HG02943 (cell line): ENCODE results near the gene C8A.

Source experiments
- ATAC-seq: cut with Tn5 transposase; IDR thresholded peaks from one replicate; pipeline ENCODE4 v1.9.1; 2021; ENCODE audit warnings: mild to moderate bottlenecking, low read depth, moderate library complexity; ENCODE audit not compliant: unreplicated experiment

The C8A gene

DNA sequence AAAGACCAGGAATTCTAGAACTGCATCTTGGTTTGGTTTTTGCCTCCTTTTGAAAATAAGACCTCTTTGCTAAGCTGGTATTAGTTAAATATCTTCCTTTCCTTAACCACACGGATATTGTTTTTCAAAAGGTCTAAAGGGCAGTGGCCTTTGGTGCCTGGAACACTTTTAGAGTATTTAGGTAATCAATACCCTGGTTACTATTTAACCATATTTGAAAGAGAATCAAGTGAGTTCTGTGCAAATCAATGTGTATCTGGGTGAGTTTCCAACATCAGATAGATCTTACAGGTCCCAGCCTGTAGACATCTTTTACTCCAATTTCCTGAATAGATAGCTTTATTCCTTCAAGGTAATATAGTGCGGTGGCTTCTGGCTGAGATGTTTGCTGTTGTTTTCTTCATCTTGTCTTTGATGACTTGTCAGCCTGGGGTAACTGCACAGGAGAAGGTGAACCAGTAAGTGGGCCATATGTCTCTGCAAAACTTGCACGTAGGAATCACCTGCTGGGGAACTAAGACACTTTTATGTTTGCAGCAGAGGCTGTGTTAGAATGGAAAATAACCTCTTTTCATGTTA, at the start of gene C8A:
Gene C8A, plus strand, starts transcription at position 277 of the 579 bp plus-strand sequence. Its CDS starts 105 bp downstream, at position 382.
- no peak for ATAC-seq

DNA sequence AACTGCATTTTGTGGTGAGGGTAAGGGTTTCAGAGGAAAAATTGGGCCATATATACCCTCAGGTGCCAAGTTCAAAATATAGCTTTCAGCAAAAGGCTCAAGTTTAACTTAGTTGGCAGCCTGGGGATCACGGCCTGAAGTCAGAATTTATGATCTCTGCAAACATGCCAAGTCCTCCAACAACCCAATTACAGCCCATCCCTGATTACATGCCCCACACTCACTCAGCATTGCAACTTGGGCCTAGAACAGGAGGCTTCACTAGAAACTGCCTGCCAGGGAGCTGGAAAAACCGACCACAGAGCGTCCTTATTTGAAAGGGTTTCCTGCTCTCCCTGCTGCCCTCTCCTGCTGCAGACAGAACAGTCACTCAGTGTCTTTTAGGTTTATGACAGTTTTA, 47.8 kb upstream of the C8A start:
- ATAC-seq, result no peak

DNA sequence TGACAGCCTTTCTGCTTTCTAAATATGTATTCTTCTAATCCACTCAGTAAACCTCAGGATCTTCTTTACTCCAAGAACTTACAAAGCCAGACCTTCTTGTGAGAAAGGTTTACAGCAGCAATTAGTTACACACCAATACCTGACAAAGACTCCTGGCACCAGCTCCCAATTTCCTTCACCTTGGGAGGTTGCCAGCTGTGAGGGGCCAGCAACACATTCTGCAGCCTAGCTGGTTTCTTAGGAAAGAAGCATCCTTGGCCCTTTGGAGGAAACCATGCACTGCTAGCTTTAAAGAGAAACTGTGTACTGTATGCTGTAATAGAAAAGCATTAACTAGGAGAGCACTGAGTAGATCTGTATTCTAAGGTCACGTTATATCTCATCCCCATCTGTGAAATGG, 46.2 kb upstream of the C8A start:
- no peak for ATAC-seq

DNA sequence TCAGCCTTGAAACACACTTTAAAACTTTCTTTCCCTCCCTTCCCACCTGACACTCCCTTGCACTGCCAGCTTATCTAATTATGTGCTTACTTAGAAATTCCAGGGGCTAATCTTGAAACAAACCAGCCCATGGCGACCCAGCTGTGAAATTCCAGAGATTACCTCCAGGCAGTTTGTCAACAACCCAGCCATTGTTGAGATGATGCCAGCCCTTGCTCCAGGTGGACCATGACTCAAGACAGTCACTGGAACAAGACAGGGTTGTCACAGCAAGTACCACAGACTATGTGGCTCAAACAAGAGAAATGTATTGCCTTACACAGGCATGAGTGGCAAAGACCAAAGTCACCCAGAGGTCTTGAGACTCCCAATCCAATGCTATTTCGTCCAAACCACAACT, 43.3 kb upstream of the C8A start:
- ATAC-seq, result no peak

DNA sequence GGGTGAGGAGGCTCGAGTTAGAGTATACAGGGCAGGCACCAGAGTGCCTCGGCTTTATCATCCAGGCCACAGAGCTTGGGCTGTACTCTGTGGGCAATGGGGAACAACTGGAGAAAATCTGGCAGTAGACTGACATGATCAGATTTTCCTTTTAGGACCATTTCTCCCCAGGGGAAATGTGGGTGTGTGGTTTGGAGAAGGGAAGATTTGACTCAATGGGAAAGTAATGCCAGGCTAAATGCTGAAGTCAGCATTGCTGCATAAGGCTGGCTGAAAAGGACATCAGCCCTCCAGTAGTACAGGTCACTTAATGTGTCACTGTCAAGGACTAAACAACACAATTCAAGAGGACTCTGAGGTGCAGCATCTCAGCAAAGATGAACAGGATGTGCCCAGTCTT, 40.4 kb upstream of the C8A start:
- no peak for ATAC-seq

DNA sequence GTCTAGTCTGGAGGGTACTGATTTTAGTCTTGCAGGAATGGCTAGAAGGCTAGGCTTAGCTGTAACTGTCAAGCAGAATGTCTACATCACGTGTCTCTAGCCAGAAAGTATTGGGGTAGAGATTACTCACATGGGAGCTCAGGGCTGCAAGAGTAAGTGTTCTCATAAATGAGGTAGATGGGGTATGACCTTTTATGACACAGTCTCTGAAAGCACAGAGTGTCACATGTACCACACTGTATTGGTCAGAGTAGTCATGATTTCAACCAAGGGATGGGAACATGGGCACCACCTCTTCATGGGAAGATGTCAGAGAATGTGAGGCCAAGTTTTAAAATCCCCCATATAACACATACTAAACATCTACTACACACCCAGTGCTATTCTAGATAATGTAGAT, 38.3 kb upstream of the C8A start:
- ATAC-seq, result no peak

DNA sequence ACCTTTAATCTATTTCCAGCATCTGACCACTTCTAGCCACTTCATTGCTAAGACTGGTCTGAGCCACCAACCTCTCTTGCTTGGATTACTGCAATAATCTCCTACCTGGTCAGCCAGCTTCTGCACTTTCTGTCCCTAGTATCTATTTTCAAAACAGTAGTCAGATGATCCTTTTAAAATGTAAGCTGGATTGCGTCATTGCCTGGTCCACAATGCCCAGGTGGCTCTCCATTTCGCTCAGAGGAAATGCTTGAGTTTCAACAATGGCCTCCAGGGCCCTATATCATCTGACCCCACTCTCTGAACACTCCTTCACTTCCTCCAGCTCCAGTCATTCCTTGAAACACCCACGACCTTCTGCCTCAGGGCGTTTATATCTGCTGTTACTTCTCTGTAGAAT, 37.7 kb upstream of the C8A start:
- ATAC-seq, result no peak

DNA sequence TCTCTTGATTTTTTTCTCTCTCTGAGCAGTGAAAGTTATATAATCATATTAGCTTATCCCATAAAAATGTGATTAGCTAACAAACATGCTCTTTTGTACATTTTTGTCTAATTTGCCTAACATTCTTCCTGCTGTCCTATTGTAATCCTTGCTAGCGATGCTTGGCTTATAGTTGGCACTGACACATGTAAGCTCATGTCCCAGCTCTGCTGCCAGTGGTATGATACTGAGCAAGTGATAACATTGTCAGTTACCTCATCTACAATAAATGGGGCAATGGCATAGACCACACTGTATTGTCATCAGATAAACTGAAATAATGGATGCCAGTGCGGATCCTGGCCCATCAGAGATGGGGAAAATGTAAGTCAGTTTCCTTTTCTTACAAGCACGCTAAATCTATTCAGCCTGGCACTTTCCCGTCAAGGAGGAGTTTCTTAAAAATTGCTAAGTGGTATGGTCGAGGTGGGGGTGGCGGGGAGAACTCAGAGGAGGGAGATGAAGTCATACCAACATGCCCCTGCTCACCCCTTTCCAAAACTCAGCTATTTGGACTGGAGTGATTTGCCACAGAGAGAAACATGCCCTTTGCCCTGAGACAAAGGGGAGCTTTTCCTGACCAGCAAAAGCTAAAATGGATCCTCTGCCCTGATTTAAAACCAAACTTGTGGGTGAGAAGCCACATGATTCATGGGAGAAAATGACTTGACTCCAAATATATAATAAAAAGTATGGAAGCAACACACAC, 36.7 kb upstream of the C8A start:
- no peak for ATAC-seq

DNA sequence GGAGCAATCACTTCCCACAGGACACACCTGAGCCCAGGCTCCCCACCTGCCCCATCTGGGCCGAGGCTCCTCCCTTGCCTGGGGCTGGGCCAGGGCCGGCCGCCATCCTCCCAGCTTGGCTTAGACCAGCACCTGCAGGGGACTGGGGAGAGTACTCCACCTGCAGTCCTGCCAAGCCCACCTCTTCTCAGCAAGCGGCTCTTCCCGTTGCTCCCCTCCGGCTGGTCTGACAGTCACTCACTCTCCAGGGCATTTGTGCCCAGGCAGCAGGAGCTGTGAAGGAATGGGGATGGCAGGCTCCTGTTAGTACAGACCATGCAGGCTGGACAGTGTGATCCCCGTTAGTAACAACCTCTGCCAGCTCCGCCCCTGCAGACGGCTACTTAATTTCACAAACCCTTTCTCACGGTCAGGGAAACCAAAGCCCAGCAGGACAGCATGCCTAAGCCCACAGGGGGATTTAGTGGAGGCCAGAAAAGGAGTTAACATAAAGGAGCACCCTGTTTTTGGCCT, 35.2 kb upstream of the C8A start, which contains the start of gene FYB2:
Gene FYB2, minus strand, starts transcription at position 18 of the 513 bp plus-strand sequence. CDS start 114 bp downstream, outside the sequence.
- ATAC-seq, result no peak

DNA sequence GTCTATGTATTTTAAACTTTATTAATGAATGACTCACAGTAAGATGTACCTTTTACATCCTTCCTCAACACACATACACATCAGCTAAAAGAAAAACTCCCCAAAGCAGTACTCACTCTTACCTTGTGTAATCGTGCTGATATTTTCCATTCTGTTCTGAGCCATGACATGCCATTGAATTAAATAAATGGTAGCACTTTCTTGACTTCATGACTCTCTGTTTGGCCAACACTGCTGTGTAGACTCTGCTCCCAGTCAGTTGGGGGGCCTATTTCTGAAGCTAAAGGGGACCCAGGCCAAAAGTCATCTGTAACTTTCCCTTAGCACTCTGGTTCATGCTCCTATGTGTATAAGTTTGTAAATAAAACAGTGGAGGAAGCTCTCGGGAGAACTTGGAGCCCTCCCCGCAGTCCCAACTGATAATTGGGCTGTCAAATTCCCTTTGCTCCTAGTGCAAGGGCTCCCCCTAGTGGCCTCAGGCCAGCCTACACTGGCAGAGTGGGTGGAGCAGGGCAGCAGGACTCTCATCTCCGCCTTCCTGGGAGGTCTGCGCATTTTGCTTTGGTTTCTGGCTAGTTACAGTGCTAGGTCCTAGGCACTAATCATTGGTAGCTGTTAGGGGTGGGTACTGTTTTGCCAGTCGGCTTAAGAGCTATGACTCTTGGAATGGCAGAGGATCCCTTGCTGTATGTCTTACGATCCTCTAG, 33.7 kb upstream of the C8A start:
- ATAC-seq, result no peak

DNA sequence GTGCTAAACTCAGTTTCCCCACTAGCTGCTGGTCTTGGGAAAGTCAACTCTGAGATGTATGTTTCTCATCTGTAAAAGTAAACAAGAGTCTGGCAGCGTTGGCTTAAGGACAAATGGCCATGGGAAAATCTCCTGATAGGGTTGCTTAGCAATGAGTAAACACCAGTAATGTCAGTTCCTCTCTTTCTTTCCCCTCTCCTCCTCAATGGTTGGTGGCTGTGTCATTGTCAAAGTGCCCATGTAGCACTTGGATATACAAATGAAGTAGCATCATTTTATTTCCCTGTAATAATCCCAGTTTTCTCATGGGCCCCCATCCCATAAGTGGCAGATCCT, 33.2 kb upstream of the C8A start:
- ATAC-seq, result no peak

DNA sequence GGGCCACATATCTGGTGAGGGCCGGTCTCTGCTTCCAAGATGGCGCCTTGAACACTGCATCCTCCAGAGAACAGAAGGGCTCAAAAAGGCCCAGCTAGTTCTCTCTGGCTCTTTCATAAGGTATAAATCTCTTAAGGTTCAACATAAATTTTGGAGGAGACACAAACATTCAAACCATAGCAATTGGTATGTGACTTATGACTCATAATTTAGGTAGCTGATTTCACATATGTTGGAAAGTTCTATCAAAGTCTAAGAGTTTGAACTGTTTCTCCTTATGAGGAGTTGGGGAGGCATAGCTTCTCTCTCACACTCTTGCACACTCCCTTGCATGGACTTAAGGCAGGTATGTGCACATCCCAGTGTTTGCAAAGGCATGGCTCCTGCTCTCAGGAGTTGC, 30.3 kb upstream of the C8A start:
- ATAC-seq, result no peak

DNA sequence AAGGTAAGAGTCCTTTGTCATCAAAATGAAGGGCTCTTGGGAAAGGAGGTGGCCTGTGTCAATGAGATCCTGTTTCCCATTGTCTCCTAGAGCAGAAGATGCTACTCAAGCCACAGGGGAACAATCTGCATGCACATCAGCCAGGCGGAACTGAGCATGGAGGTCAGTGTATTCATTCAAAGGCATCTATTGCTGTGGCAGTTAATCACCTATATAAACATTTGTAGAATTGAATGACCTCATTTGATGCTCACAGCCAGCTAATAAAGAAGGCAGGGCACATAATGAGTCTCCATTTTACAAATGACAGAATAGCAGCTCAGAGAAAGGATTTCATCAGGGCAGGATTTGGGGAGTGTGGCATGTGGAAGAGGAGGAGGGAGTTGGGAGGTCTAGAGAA, 29.7 kb upstream of the C8A start:
- ATAC-seq, result no peak

DNA sequence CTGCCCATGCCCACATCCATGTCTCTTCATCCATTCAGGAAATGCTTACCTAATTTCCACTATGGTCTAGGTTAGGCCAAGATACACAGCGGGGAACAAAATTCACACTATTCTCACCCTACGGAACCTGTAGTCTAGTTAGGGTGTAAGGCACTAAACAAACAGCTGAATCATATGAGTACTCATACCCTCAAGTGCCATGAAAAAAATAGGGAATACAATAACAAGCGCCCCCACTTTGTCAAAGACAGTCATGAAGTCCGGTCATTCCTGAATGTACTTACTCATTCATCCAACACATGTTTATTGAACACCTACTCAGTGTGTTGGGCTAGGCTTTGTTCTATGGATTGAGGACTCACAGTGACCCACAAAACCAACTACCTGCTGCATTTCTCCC, 29.2 kb upstream of the C8A start:
- ATAC-seq, result no peak

DNA sequence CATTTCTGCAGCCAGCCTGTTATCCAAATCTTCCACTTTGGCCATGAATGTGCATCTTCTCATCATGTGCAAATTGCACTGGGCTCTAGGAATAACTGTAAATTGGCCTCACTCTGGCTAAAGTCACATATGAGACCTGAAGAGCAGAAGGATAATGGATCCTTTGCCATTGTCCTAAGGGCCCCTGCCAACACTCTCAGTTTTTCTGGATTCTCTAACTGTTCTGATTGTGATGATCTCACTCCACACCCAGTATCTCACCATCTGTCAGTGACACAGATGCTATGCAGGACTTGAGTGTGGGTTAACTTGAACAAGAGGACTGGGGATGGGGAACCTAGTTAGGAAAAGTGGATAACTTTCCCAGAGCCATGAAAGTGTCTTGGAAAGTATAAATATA, 26.9 kb upstream of the C8A start:
- no peak for ATAC-seq

DNA sequence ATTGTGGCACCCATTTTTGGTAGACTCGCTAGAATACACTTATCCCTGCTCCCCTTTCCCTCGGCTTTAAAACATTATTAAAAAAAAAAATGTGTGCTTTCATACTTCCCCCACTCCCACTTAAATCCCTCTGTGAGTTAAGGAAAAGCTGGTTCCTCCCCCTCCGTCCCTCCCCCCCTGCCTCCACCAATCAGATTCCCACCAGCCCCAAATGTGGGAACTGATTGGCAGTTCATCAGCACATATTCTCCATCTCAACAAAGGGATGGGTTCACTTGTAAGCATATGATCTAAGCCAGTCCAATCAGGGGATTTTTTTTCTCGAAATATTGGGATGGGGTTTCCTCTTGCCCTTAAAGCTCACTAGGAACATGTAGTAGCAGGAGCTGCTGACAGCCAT, 24.5 kb upstream of the C8A start:
- no peak for ATAC-seq

DNA sequence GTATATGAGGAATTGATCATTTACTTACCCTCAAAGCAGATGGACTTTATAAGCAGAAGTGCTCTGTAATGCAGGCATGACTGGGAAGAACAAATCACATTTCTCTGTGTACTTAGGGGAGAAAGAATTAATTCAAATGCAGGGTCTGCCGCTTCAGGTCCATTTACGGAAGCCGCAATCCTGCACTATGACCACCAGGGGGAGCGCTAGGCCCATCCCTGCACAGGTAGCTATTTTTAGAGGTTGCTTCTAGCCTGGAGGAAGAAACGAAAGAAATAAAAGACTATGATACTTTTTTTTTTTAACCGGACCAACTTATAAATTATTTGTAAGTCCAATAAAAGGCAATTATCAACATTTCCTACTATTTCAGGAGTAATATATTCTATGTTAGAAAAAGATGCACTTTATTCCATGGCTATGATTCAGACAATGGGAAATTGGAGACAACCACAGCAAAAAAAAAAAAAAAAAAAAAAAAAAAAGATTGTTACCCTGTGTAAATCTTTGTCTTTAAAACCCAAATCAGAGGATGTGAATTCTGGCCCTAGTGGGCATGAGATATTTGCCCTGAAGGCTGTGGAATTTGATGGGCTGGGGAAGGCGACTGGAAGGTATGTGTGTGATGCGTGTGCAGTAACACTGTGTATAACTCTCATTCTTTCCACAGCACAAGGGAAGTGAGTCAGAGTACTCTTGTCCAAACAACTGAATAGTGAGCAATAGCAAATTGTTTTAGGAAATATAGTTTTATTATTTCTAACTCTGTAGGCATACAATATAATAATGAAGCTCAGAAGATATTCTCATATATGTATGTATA, 22.5 kb upstream of the C8A start:
- ATAC-seq, result no peak

DNA sequence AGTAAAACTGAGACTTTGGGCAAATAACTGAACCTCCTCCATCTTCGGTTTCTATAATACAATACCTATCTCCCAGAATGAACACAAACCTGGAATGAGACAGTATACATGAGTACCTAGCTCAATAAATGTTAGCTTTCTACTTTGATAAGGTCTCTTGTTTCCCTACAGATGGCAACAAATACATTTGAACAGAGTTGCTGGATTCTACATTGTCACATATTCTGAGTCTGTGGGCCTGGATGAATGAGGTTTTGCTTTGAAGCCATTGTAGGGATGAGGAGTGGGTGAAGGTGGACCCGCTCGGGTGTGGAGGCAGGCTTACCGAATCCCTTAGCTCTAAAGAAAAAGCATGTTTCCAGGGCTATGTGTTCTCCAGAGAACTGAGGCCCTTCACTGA, 21.5 kb upstream of the C8A start:
- ATAC-seq, result no peak

DNA sequence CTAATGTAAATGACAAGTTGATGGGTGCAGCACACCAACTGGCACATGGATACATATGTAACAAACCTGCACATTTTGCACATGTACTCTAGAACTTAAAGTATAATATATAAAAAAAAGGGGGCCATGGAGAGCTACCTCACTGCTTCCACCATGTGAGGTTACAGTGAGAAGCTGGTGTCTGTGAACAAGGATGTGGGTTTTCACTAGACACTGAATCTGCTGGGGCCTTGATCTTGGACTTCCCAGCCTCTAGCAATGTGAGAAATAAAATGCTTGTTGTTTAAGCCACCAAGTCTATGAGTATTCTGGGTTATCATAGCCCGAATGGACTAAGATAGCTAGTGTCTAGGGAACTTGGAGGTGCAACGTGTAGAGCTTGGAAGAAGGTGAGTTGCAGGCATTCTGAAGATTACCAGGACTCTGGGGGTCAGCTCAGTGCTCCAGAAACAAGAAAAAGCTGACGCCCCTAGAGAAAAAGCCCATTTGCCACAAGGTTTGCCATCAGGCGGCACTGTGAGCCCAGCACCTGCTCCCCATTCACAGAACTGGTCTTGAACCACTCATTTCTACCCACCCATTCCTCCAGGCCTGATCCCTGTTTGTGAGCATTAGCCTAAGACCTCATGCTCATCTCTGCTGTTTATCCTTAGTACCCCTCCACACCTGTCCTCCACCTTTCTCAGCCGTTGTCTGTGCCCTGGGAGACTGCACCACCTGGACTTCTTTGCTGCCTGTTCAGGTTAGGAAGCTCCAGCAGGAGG, 20.3 kb upstream of the C8A start:
- no peak for ATAC-seq

DNA sequence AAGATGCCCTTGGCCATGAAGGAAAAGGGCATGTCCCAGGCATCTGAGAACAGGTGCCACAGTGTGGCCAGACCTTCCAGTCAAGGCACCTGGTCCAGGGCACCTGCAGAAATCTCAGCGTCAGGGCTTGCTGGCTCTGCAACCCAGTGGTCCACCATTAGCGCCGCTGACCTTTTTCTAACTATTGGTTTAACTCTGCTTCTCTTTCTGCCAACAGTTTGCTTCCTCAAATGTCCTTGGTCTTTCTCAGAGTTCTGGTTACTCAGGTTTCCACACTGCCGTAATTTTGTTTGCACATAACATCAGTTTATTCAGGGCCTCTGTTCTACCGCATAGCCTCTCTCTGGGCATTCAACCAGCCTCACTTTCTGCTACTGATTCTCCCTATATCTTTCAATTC, 18.9 kb upstream of the C8A start:
- no peak for ATAC-seq
